Esophagus muscularis mucosa (tissue), 4 donors: ENCODE measurements around the gene SLC23A2. TPM values are rescaled to one million over a fixed set of nuclear protein-coding genes. Genes with fewer than 3 reads are reported as not detected.
A peak's percentile ranks its signal among the peaks of the same experiment; 100 is the strongest.

Source experiments
- DNase-seq: peaks from one replicate; pipeline ENCODE4 v3.0.0-alpha.2; 2017; ENCODE audit errors: extremely low spot score
- H3K27ac ChIP-seq, 4 donors: fragments of 200-600 bp; sonication (generic); replicated peaks in 1 of 4; 1 replicate in 3 of 4; 2 replicates in 1 of 4; pipeline ENCODE4 v1.5.1; 2016 to 2019; ENCODE audit warnings: mild to moderate bottlenecking in 1 of 4
- H3K27me3 ChIP-seq, 4 donors: fragments of 200-600 bp; sonication (generic); one replicate each; pipeline versions ENCODE4 v1.5.1 to v1.6.0; 2016 to 2019
- H3K36me3 ChIP-seq, 4 donors: fragments of 200-600 bp; sonication (generic); one replicate each; pipeline ENCODE4 v1.5.1; 2016 to 2019
- H3K4me1 ChIP-seq, 4 donors: fragments of 200-600 bp; sonication (generic); one replicate each; pipeline ENCODE4 v1.5.1; 2016 to 2019
- H3K4me3 ChIP-seq, 4 donors: fragments of 200-600 bp; sonication (generic); 1 replicate in 2 of 4; 2 replicates in 2 of 4; pipeline ENCODE4 v1.5.1; 2016 to 2019; ENCODE audit warnings: mild to moderate bottlenecking in 4 of 4, moderate library complexity in 1 of 4
- H3K9me3 ChIP-seq, 4 donors: fragments of 200-600 bp; sonication (generic); 1 replicate in 3 of 4; 2 replicates in 1 of 4; pipeline ENCODE4 v1.5.1; 2016 to 2019
- EP300 ChIP-seq: sonication (generic); formaldehyde crosslinking; IDR thresholded peaks from one replicate; pipeline ENCODE4 v1.6.1; 2017; ENCODE audit warnings: antibody characterized with exemption
- POLR2A ChIP-seq: fragments of 450-650 bp; IDR thresholded peaks from one replicate; pipeline ENCODE4 v1.6.1; 2017; ENCODE audit warnings: antibody characterized with exemption, moderate library complexity, mild to moderate bottlenecking, low read depth
- POLR2AphosphoS5 ChIP-seq, 2 donors: sonication (generic); formaldehyde crosslinking; IDR thresholded peaks; one replicate each; pipeline ENCODE4 v1.6.1; 2017; ENCODE audit warnings: antibody characterized with exemption in 2 of 2
- WGBS: methylation state at CpG from one replicate; pipeline ENCODE4 v1.1.5; 2018; 5-methylcytosine and 5-hydroxymethylcytosine counted together
- intact Hi-C: fragments of 100-400 bp; cut with DNase I; formaldehyde crosslinking; loops from one replicate; pipeline ENCODE4 v1.15.1; 2023
- total RNA-seq, 4 donors: library from RNA; depleted of rRNA; stranded (reverse); fragments of >200 nt; gene quantifications; one replicate each; pipeline versions ENCODE4 v1.1.0 to v1.2.1, GENCODE V29; 2016
- TF ChIP-seq, protein P1 (sequence below), 3 experiments: fragments of 200-600 bp in 2 of 3; fragments of 450-650 bp in 1 of 3; sonication (generic) in 2 of 3; IDR thresholded peaks; one replicate each; pipeline ENCODE4 v1.5.1; 2017 to 2019; ENCODE audit warnings: antibody characterized with exemption in 3 of 3, mild to moderate bottlenecking in 2 of 3, moderate library complexity in 1 of 3

SLC23A2 gene
- total RNA-seq, 4 donors from 2014 or later, result 8.7 to 16.0 (median 12.2) TPM

DNA sequence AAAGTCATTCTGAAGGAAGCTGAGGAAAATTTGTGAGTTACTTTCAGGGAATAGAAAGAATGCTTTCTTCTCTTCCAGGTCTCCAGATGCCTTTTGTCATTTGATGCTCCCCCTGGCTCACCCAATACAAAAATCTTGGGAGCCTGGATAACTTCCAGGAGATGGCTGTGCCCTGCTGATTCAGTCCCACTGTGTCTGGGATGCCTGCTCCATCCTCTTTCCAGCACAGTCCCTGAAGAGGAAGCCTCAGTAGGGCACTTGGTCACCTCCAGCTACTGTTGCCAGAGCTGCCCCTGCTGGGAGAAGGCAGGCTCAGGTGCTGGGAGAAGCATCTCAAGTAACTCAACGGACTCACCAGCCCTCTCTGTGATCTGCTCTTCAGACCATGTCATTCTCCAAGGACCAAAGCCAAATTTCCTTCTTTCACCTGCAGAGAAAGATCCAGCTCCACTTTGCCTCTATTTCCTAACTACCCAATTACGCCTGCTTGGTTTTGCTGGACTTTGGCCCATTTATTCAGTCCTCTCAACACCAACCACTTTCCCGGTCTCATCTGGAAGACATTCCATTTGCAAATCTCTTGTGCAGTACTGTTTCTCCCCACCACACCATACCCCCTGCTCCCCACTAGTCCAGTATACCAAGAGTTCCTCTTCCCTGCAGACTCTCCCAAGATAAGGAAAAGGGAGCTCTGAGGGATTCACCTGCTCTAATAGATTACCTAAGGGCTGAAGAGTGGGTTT lies 53.3 kb downstream of the SLC23A2 start:
- intact Hi-C loops, result loop anchor here (10.0 kb wide), 1 partner anchor 343 kb away; no protein-coding TSS in a partner anchor
- WGBS, result 66% methylated on average over 3 of the region's 3 CpGs
- no peak for DNase-seq
- H3K36me3 ChIP-seq, result no peaks in the 10 kb centered on the region
- H3K4me3 ChIP-seq, result no peak overlapping the region
- H3K27ac ChIP-seq, result no peak overlapping the region
- no peaks in the 10 kb centered on the region for H3K27me3 ChIP-seq
- H3K4me1 ChIP-seq, result peaks cover 7 to 58% (median 55%) of the 10 kb centered on the region in 4 donors
- H3K9me3 ChIP-seq, result no peaks in the 10 kb centered on the region
- TF ChIP-seq POLR2AphosphoS5 (IDR thresholded peaks at IDR 0.05) (no peak), EP300 (no peak), POLR2A (no peak)
- TF ChIP-seq, protein P1, sequence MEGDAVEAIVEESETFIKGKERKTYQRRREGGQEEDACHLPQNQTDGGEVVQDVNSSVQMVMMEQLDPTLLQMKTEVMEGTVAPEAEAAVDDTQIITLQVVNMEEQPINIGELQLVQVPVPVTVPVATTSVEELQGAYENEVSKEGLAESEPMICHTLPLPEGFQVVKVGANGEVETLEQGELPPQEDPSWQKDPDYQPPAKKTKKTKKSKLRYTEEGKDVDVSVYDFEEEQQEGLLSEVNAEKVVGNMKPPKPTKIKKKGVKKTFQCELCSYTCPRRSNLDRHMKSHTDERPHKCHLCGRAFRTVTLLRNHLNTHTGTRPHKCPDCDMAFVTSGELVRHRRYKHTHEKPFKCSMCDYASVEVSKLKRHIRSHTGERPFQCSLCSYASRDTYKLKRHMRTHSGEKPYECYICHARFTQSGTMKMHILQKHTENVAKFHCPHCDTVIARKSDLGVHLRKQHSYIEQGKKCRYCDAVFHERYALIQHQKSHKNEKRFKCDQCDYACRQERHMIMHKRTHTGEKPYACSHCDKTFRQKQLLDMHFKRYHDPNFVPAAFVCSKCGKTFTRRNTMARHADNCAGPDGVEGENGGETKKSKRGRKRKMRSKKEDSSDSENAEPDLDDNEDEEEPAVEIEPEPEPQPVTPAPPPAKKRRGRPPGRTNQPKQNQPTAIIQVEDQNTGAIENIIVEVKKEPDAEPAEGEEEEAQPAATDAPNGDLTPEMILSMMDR (IDR thresholded peaks at IDR 0.05), result no peak

GRCh38 chr20:4946986-4947385 lies 54.3 kb downstream of the SLC23A2 start:
- 68% methylated on average over 6 of the region's 6 CpGs for WGBS
- Histone ChIP-seq H3K4me1 (peaks cover 11 to 68% (median 63%) of the 10 kb centered on the region in 4 donors), H3K36me3 (no peaks in the 10 kb centered on the region), H3K27me3 (no peaks in the 10 kb centered on the region), H3K27ac (no peak overlapping the region), H3K4me3 (no peak overlapping the region), H3K9me3 (no peaks in the 10 kb centered on the region)
- no peak for DNase-seq
- peak in 1 of 2 donors; percentile 16 for TF ChIP-seq POLR2AphosphoS5 (IDR thresholded peaks at IDR 0.05)
- TF ChIP-seq POLR2A, result no peak
- intact Hi-C loops, result loop anchor here (10.0 kb wide), 1 partner anchor 342 kb away; no protein-coding TSS in a partner anchor

GRCh38 chr20:4946585-4946984 lies 54.7 kb downstream of the SLC23A2 start:
- WGBS, result 96% methylated on average over 6 of the region's 6 CpGs
- Histone ChIP-seq H3K27me3 (no peaks in the 10 kb centered on the region), H3K9me3 (no peaks in the 10 kb centered on the region), H3K36me3 (no peaks in the 10 kb centered on the region), H3K4me1 (peaks cover 11 to 68% (median 65%) of the 10 kb centered on the region in 4 donors), H3K27ac (no peak overlapping the region), H3K4me3 (no peak overlapping the region)
- no peak for DNase-seq
- intact Hi-C loops, result loop anchor here (10.0 kb wide), 1 partner anchor 342 kb away; no protein-coding TSS in a partner anchor
- TF ChIP-seq, protein P1 (IDR thresholded peaks at IDR 0.05), result no peak
- no peak for TF ChIP-seq POLR2A
- TF ChIP-seq EP300, result no peak
- TF ChIP-seq POLR2AphosphoS5 (IDR thresholded peaks at IDR 0.05), result no peak

- no peaks in the 10 kb centered on the region for H3K9me3 ChIP-seq
- no peaks in the 10 kb centered on the region for H3K27me3 ChIP-seq
- H3K4me1 ChIP-seq, result peaks cover 7 to 50% (median 47%) of the 10 kb centered on the region in 4 donors
- 64% methylated on average over 6 of the region's 6 CpGs for WGBS
- no peak for DNase-seq
- no peaks in the 10 kb centered on the region for H3K36me3 ChIP-seq
- H3K27ac ChIP-seq, result no peak overlapping the region
- intact Hi-C loops, result loop anchor here (10.0 kb wide), 1 partner anchor 340 kb away; no protein-coding TSS in a partner anchor
- no peak overlapping the region for H3K4me3 ChIP-seq
- TF ChIP-seq, protein P1 (IDR thresholded peaks at IDR 0.05), result no peak
- no peak for TF ChIP-seq POLR2A
- no peak for TF ChIP-seq EP300
- TF ChIP-seq POLR2AphosphoS5 (IDR thresholded peaks at IDR 0.05), result no peak
Measured at GRCh38 chr20:4944518-4945313, 56.6 kb downstream of the SLC23A2 start.

DNA sequence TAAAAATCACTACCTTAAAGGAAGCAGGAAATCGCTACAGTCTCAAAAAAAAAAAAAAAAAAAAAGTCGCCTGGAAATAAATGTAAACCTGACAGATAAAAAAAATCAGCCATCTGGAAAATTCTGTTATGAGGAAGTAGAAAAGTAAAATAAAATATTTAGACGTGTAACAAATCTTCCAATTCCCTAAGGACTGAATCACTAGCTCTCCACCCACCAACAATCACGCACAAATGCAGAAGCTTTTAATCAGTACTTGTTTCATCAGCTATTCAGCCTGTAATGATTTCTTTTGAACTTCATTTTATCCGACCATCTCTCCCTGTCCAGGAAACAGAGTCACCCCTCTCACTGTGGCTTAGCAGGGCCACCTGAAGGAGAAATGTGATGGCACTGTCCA lies 59.0 kb downstream of the SLC23A2 start:
- Histone ChIP-seq H3K27ac (no peak overlapping the region), H3K27me3 (no peaks in the 10 kb centered on the region), H3K4me3 (no peak overlapping the region), H3K9me3 (no peaks in the 10 kb centered on the region), H3K4me1 (peaks cover 10 to 43% (median 38%) of the 10 kb centered on the region in 4 donors), H3K36me3 (no peaks in the 10 kb centered on the region)
- intact Hi-C loops, result loop anchor here (10.0 kb wide), 1 partner anchor 338 kb away; no protein-coding TSS in a partner anchor
- no peak for DNase-seq
- TF ChIP-seq EP300 (no peak), POLR2A (no peak), POLR2AphosphoS5 (IDR thresholded peaks at IDR 0.05) (no peak)
- TF ChIP-seq, protein P1 (IDR thresholded peaks at IDR 0.05), result no peak
- 31% methylated on average over 5 of the region's 5 CpGs for WGBS
